Hematopoietic multipotent progenitor cell treated with erythropoietin and hydrocortisone succinate and interleukin-3 and kit ligand, for 4 days (in vitro differentiated cells): ENCODE data around the gene KIF21B.

ENCODE experiments used
- DNase-seq: peaks from one replicate; pipeline ENCODE4 v3.0.0-alpha.2; 2015

Gene KIF21B

DNA sequence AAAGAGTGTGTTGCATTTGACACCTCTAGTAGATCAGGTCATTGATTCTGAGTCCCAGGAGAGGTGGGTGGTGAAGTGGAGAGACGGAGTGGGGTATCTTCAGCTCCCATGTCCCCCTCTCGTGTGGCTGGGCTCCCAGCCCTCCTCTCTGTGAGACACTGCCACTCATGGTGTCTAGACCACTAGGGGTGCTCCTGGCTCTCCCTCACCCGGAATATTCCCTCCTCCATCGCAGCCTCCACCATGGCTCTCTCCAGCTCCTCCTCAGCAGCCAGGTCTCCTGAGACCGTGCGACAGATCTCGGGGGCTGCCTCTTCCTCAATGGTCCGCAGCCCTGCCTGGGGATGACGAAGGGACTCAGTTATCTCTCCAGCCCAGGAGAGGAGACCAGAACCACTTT is 20.6 kb upstream of the KIF21B start:
- DNase-seq = no peak

DNA sequence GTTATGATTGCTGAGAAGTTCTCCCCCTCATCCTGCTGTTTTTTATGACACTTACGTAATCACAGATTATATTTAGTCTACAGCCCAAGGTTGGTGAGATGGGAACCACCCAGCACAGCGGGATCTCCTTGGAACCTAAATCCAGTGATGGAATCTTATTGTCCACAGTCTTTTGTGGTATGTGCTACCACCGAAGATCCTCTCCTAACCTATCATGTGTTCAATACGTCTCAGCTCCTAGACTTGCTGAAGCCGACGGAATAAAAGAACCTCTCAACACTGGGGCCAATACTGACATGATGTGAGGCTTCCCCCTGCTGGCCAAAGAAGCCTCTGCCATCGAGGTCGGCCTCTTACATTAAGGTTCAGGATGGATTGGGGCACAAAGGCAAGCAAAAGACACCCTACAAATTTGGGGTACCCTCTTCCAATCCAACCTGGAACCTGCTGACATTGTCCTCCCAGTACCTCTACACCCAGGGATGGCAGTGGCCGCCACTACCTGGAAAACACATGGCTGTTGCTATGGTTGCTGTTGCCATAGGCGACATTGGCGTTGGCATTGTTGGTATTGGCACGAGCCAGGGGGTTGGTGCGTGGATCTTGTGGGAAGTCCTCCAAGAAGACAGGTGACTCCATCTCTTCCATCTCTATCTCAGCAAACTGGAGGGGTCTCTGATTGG is 19.4 kb upstream of the KIF21B start:
- peak; percentile 88 for DNase-seq

DNA sequence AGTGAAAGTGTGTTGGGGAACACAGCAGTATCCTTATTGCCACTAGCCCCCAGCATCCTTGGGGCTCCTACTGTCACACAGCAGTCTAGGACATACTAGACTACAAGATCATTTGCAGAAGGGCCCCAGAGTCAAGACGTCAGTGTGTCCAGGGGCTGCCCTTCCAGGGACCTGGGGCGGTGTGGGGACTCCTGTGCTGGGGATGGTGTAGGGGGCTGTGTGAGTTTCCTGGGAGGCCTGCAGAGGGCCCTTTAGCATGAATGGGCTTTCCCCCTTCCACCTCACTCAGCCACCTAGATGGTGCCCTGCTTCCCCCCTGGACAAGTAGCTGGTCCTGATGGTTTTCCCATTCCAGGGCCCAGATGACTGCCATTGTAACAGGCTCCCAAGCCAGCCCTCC is 17.5 kb upstream of the KIF21B start:
- DNase-seq = no peak

DNA sequence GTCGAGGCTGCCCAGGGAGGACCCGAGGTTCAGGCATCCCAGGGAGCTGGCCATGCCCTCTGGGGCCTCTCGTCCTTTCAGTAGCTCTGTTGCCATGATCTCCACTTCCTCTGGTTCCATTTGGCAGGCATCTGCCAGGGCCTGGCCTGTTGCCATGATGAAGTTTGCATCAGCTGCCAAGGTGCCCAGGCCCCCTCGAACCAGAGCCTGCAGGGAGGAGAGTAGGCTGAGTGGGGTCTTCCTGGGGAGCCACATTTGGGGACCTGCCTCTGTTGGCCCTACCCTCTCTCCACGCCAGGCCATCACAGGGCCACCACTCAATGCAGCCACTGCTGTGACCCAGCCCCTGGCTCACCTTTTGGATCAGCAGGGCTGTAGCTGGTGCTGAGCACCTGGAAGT is 16.4 kb upstream of the KIF21B start:
- no peak for DNase-seq

DNA sequence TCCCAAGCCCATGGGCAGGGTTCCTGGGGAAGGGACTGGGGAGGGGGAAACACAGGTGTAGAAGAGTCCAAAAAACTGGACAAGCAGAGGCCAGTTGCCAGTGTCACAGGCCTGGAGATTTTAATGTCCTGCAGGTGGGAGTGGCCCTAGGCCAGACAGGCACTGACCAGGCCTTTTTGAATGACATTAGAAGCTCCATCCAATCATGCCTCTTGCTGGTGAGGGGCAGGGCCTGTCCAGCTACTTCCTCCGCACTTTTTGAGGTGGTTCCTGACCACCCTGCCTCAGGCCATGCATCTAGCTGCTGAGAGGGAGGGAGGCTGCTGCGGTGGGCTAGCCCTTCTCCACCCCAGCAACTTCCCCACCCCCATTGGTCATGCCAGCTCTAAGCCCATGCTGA is 15.9 kb upstream of the KIF21B start:
- no peak for DNase-seq

DNA sequence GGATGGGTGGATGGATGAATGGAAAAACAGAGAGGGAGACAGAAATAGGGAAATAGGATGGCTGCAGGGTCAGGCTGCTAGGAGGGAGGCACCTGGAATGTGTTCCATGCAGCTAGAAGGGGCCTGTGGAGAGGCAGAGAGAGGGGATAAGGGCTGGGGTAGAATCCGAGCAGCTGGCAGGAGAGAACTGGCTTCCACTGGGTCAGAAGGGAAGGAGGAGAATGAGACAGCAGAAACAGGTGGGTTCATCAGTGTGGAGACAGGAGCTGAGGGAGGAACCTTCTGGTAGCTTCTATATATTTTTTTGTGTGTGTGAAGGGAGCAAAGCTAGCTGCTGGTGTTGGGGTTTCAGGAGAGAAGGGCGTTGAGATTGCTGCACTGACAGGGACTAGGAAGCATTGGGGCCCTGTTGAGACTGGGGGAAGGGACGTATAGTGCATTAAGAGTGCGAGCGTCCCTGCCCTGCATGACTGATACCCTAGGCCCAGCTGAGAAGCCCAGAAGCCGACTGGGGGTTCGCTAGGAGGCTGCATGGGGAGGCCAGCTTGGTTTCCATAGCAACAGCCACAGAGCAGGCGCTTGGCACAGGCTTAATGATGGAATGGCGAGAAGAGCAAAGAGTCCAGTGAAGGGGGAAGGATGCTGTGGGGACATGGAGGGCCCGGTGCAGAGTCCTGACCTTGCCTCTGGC is 14.8 kb upstream of the KIF21B start:
- no peak for DNase-seq

DNA sequence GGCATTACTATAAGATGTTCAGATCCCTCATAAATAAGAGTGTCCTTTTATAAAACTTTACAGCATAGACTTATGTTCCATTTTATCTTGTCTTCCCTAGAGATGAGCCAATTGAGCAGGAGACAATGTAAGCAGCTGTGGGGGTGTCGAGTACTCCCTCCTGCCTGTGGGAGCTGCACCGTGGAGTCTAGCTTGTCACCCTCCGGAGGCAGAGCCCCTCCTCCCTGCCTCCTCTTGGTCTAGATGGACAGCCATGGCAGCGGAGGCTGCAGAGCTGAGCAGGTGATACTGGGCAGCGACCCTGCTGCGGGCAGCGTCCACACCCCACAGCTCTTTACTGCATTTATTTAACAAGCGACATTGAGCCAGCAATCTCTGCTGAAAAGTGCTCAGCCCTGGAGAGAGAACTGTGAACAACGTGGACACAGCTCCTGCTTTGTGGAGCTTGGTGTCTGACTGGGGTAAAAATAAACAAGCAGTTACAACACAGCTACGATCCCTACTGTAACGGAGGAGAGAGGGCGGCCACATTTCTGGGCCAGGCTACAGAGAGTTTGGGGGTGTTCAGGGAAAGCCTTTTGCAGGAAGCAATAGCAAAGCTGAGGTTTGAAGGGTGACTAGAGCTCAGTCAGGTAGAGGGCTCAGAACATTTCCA is 12.8 kb upstream of the KIF21B start:
- DNase-seq = no peak

DNA sequence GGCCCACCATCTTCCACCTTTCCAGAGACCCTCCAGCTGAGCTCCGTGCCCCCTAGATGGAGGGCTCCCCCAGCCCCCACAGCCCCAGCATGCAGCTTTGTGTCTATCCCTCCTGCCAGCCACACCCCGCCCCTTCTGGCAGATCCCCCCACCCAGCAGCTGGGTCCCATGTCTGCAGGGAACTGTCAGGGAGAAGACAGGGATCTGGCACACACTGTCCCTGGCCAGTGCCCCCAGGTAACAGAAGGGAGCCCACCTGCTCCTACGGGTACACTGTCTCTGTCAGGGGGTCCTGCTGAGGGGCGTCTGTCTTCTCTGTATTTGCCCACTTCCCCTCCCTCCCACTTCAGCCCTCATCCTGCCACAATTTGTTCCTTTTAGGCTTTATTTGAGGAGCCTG is 11.2 kb upstream of the KIF21B start:
- no peak for DNase-seq

DNA sequence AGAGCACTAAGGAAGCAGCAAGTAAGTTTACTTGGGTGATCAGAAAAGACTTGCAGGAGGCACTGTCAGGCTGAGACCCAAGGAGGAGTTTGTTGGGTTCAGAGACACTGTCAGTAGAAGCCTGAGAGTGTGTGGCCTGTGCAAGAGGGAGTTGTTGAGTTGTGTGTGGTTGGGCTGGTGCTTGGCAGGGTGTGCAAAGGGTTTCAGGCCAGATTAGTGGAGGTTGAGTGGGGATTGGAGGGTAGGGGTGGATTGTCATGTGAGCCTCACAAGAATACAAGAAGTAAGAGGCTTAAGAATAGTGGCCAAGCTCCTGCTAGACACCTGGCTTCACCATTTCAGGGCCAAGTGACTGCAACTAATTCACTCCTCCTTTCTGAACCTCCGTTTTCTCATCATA is 8.9 kb upstream of the KIF21B start:
- DNase-seq = no peak

DNA sequence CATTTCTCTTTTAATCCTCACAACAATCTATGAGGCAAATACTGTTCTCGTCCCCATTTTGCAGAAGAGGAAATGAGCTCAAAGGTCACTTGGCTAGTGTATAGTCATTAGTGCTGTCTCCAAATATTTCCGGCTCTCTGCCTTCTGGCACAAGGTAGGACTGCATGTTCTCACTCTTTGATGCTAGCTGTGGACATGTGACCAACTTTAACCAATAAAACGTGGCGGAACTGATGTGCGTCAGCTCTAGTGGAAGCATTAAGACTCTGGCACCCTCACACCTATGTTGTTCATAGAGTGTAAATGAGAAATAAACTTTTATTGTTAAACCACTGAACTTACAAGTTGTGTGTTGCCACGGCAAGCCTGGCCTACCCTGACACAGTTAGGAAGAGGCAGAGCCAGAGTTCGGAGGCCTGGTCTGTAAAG is 5.0 kb upstream of the KIF21B start:
- DNase-seq = no peak

DNA sequence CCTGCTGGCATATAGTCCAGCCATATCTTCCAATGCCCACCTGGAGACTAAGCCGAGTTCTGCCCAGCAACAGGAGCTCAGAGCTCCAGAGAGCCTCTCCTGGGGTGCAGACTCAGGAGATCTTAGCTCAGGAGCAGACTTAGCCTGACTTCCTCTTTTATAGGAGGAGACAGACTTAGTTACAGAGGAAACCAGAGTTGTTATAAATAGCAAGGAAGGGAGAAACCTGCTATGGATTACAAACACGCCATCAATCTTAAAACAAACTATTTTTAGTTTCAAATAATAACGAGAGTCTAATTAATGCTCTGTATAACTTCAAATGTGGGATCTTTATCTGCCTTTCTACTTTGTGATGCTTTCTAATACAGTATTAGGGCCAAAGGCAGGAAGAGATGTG is 3.3 kb upstream of the KIF21B start:
- DNase-seq = peak; percentile 76

DNA sequence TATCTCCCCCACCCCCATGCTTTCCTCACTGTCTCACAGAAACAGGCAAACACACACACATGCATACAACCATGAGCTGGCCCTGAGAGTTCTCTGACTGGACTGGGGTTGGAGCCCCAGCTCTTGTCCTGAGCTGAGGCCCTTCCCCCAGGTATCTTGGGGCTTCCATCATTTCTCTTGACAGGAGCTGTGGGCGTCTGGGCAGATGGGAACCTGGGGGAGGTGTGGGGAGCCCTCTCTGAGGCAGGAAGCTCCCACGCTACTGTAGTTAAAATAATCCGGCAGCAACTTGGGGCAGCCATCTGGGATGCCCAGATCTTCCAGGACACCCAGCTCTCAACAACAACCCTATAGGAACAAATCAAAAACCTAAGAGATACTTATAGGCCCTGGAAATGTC is 2.7 kb upstream of the KIF21B start:
- no peak for DNase-seq

DNA sequence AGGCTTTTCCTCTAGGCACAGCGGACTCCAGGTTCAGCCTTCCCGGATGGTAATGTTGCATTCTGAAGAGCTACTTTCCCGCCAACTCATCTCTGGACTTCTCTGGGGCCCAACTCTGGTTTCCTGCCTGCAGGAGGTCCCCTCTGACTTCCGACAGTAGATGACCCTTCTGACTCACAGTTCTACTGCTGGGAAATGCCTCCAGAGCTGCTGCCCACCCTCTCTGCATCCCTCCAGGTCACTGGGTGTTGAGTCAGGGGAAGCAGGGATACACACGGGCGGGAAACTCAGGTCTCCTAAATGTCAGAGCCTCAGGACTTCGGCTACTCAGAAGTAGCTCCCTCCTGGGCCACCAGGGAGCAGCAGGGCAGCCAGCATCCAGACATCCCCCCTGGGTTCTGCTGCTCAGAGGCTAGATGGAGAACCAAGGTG is 2.1 kb upstream of the KIF21B start:
- DNase-seq = peak; percentile 59

DNA sequence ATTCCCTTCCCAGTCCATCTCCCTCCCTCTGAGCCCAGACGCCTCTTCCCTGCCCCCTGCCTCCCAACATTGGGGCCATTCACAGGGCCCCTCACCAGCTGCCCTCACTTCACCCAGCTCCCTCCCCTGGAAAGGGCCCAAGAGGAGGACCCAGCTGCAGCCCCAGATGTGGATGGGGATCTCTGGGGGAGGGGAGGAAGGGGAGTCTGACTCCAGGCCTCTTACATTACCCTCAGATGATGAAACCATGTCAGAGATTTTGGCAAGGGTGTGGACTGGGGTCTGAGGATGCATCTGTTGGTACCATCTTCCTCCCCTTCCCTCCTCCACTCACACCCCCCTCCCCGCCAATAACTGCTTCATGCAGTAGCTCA is 1.1 kb upstream of the KIF21B start:
- DNase-seq = no peak

DNA sequence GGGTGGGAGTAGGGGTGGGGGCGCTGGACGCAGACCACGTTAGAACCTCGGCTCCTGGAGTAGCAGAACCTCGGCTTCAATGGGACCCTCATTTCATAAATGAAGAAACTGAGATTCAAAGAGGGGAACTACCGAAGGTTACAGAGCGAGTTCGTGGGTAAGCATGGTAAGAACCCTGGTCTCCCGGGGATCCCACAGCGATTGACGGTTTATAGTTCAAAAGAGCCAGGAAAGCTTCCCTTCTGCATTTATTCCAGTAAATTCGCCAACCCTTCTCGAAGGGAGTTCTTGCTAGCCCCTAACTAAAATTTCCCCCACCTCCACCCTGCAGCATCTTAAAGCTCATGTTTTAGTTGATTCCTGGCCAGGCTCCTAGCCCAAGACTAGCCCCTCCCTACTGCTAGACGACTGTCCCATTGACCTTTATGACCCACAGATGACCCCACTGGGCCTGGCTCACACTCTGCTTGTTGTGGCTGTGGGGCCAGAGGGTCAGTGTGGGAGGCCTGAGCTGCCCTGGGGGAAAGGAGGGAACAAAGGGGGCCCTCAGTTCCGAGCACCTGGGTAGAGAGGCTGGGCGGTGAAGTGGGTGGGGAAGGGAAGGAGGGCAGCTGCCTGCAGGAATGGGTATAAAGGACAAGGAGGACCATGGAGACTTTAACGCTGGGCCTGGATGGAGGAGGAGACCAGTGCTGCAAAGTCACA is 558 bp upstream of the KIF21B start:
- no peak for DNase-seq

DNA sequence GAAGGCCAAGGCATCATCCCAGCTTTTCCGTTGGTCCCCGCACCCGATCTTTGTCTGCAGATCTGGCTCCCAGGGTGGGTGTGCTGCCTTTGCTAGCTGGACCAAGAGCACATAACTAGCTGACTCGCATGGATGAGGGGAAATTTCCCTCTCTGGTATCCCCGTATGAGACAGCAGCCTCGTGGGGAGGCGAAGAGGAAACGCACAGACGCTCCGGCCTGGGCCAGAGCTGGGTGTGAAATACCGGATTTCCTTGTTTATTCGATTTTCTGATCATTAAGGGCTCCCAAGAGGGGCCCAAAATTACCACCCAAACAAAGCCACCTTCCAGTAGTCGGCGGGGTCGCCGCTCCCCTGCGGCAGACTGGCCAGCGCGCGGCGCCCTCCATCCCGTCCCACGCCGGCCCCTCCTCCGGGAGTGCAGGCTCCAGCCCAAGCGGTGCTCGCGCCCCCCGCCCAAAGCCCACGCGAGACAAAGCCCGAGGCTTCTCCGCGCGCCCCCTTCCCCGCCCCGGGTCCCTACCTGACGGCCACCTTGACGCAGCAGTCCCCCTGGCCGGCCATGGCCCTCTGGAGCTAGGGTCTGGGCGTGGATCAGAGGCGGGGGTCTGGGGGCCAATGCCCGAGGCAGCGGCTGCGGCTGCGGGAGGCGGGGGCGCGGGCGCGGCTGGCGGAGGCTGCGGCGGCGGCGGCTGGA is 546 bp downstream of the KIF21B start:
- peak; percentile 48 for DNase-seq

DNA sequence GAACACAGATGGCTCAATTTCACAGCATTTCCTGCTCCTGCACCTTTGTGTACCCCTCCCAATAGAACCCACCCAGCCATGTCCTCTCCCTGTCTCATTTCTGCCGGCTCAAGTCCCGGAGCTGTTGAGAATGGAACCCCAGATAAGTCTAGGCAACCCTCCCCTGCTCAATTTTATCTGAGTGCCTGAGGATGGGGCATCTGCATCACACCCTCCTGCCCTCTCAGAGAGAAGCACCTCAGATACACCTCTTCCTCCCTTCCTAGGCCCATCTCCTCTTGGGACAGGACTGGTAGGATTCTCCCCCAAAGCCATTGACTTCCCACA is 1.1 kb downstream of the KIF21B start:
- no peak for DNase-seq

DNA sequence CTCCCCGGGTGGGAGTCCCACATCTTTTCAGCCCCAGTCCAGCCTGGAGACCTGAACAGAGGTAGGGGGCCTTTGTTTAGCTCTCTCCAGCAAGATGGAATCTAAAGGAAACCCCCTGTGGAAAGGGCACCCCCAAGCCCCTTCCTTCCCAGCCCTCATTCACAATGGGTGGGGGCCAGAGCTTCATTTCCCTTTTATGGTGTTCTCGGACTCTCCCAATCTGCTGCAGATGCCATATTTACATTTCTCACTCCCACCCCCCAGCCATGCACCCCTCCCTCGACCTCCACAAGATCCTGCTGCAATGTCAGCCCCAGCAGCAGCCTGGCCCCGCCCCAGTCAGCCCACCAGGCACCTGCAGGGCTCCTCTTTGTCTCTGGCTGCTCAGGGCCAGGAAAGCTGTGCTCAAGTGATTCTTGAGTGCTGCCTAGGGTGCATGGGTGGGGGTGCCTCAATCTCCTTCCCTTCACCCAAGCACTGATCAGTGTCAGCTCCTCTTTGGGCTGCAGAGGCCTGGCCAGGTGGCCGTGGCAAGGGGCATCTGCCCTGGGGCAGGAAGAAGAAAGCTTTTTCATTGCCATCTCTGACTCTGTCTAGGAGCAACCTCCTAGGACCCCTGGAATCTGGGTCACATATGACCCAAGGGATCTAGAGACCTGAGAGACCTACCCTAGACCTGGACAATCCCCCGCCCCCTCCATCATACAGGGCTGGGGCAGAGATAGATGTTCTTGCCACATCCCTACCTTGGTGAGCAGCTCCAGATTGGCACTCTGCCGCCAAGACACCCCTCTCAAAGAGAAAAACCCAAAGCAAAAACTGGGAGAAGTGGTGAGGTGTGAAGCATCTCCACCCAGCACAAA is 1.7 kb downstream of the KIF21B start:
- no peak for DNase-seq

DNA sequence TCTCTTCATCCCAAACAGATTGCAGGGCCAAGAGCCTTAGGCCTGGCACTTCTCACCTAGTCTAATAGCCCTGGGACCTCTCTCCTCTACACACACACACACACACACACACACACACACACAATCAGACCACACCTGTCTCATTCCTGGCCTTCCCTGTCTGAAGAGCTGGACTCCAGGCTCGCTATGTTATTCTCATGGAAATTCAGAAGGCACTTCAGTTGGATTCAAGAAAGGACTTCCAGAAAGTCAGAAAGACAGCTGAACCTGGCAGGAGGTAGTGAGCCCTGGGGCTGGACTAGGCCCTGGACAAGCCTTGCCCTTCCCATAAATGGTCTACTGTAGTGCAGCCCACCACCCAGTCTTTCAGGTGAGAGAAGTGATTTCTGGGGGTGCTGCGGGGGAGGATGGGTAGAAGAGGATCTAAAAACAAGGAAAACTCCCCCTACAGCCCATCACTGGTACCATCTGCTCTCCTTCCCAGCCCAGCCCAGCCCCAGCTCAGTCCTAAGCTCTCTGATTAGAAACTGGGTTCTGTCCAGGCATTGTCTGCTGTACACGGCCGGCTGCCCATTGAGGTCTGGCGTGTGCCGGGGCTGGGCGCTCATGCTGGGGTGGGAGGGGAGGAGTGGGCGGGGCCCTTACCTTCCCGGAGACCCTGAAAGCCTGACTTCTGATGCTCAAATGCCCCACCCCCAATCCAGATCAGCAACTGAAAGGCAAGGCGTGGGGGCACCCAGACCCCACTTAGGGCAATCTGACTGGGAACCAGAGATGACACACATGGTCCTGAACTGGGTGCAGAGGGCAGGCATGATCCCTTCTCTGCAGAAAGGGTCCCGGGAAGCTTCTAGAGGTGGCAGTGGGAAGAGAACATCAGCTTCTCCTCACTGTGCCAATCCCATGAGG is 2.5 kb downstream of the KIF21B start:
- DNase-seq = peak; percentile 77

DNA sequence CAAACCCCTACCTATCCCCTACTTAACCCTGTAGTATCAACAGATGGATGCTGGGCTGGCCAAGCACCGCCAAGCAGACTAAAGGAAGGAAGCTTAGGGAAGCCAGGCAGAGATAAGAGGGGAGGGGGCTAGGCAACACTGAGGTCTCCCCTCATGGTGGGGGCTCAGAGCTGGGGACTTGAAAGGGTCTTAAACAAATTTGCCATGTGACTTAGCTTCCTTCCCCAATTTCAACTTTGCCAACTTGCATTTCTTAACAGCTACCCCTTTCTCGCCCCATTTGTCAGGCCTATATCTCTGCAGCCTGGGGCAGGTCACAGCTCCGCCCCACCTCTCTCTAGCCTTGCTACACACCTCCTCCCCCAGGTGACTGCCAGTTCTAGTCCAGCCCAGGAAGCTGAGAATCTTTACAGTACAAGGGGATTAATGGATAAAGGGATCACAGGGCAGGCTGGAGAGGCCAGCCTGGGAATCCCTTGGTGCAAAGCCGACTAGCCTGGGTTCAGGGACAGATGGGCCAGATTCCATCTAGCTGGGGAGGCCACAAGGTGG is 3.4 kb downstream of the KIF21B start:
- peak; percentile 77 for DNase-seq
